Vagina (tissue), 2 donors: ENCODE data around the gene CSRNP2.

Experiments used
- CTCF ChIP-seq, 3 experiments: fragments of 450-650 bp in 2 of 3; fragments of 200-600 bp in 1 of 3; sonication (generic) in 1 of 3; IDR thresholded peaks; one replicate each; pipeline ENCODE4 v1.5.1; 2017 to 2019; ENCODE audit warnings: antibody characterized with exemption in 3 of 3, mild to moderate bottlenecking in 2 of 3, moderate library complexity in 2 of 3
- POLR2A ChIP-seq, 2 donors: fragments of 450-650 bp; IDR thresholded peaks; one replicate each; pipeline ENCODE4 v1.6.1; 2017; ENCODE audit warnings: antibody characterized with exemption in 2 of 2, mild to moderate bottlenecking in 2 of 2, moderate library complexity in 2 of 2
- POLR2AphosphoS5 ChIP-seq, 2 donors: sonication (generic); formaldehyde crosslinking; IDR thresholded peaks; one replicate each; pipeline ENCODE4 v1.9.0; 2017; ENCODE audit warnings: antibody characterized with exemption in 2 of 2, mild to moderate bottlenecking in 2 of 2, low read depth in 1 of 2; ENCODE audit not compliant: insufficient read depth in 1 of 2

DNA sequence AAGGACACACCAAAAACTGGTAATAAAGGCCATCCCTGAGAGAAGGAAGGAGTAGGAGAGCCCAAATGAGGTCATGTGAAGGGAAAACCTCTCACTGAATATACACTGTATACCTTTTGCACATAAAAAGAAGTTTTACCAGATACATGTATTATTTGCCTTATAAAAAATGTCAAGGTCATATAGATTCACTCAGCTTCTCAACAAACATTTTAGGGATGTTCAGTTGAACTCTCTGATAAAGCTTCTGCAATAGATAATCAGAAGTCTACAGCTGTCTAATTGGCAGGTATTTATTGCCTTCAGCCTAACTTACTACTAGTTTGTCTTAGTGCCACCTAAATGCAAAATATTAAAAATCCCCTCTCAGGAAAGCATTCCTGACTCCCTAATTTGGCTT, 65.9 kb downstream of the CSRNP2 start:
- TF ChIP-seq POLR2AphosphoS5 (IDR thresholded peaks at IDR 0.05; ENCODE audit: insufficient read depth in 1 of 2, low read depth in 1 of 2) (no peak), CTCF (IDR thresholded peaks at IDR 0.05) (no peak), POLR2A (IDR thresholded peaks at IDR 0.05) (no peak)
